ENCODE measurements around the gene VPS41. TPM values are rescaled to one million over a fixed set of nuclear protein-coding genes. Genes with fewer than 3 reads are reported as not detected.

Gene VPS41
- total and polyA plus RNA-seq, 10 of the 15 experiments (the other 5 are each of a cell fraction or from before 2014, with no cell fraction given), result 15.3 to 63.2 (median 47.0) TPM

DNA sequence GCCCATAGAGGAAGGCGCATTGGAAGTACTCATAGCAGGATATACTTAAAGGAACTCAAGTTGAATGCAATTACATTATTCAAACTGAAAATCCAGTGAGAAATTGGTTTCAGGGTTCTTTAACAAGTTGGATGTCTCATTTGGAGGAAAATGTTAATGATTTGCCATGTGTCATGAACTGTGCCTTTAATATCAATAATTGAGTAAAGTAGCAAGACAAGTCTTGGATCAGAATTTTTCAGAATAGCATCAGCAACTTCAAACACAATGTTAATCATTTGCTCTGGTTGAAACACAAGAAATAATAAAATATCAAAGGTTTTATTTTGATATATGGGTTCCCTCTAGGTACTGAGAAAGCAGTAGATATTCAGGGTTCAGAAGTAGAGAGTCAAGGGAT, 44.2 kb upstream of the VPS41 start:
- no peak overlapping the region for H3K9ac ChIP-seq (ENCODE audit: control insufficient read depth, insufficient read depth, low read length)
- RAD21 ChIA-PET (ENCODE audit: unreplicated experiment), result no interaction called here
- no peaks in the 10 kb centered on the region for H3K79me2 ChIP-seq (ENCODE audit: control insufficient read depth, insufficient read depth, low read length)
- no peaks in the 10 kb centered on the region for H3K4me1 ChIP-seq (ENCODE audit: control insufficient read depth, insufficient read depth, low read length)
- no TSS peak for BruUV-seq (replicated peaks)
- no peaks in the 10 kb centered on the region for H4K20me1 ChIP-seq (ENCODE audit: control insufficient read depth, insufficient read depth)
- no peak overlapping the region for H3K4me2 ChIP-seq (ENCODE audit: control insufficient read depth, insufficient read depth)
- no peaks in the 10 kb centered on the region for H3K36me3 ChIP-seq (ENCODE audit: control insufficient read depth in 2 of 2, insufficient read depth in 2 of 2, low read length in 1 of 2)
- WGBS (ENCODE audit: insufficient coverage, insufficient replicate concordance, low lambda C conversion rate, missing lambda C conversion rate), result 100% methylated on average over 1 of the region's 1 CpG
- CTCF ChIA-PET, result no interaction called here
- H3K27me3 ChIP-seq (replicated peaks in 1 of 2; ENCODE audit: control insufficient read depth in 2 of 2, insufficient read depth in 2 of 2, low read length in 1 of 2), result no peaks in the 10 kb centered on the region; a peak in 1 of 4 replicates
- POLR2A ChIA-PET, result no interaction called here
- in situ Hi-C loops (cut with MboI), result no loop called here
- intact Hi-C loops (cut with micrococcal nuclease; ENCODE audit: unreplicated experiment), result no loop called here
- no peak overlapping the region for H3K4me3 ChIP-seq
- H3K27ac ChIP-seq (ENCODE audit: control insufficient read depth, insufficient read depth), result no peak overlapping the region
- ATAC-seq, result peak; percentile 33
- no peak for TF ChIP-seq ZNF384 (IDR thresholded peaks at IDR 0.05; ENCODE audit: borderline replicate concordance, low read depth, low read length)
- TF ChIP-seq RBBP5 (conservative IDR thresholded peaks at IDR 0.05), result no peak
- TF ChIP-seq USF1 (IDR thresholded peaks at IDR 0.05; ENCODE audit: borderline replicate concordance, extremely low read length, insufficient read depth, low read depth, low read length), result no peak
- TF ChIP-seq PML (IDR thresholded peaks at IDR 0.05; ENCODE audit: low read length), result no peak
- no peak for TF ChIP-seq RFX5 (IDR thresholded peaks at IDR 0.05; ENCODE audit: low read depth, low read length)
- no peak for TF ChIP-seq HCFC1 (IDR thresholded peaks at IDR 0.05; ENCODE audit: low read length)
- no peak for TF ChIP-seq NR2C1 (IDR thresholded peaks at IDR 0.05)
- no peak for TF ChIP-seq WRNIP1 (IDR thresholded peaks at IDR 0.05; ENCODE audit: borderline replicate concordance, low read depth, low read length)
- TF ChIP-seq, protein P1, sequence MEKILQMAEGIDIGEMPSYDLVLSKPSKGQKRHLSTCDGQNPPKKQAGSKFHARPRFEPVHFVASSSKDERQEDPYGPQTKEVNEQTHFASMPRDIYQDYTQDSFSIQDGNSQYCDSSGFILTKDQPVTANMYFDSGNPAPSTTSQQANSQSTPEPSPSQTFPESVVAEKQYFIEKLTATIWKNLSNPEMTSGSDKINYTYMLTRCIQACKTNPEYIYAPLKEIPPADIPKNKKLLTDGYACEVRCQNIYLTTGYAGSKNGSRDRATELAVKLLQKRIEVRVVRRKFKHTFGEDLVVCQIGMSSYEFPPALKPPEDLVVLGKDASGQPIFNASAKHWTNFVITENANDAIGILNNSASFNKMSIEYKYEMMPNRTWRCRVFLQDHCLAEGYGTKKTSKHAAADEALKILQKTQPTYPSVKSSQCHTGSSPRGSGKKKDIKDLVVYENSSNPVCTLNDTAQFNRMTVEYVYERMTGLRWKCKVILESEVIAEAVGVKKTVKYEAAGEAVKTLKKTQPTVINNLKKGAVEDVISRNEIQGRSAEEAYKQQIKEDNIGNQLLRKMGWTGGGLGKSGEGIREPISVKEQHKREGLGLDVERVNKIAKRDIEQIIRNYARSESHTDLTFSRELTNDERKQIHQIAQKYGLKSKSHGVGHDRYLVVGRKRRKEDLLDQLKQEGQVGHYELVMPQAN (conservative IDR thresholded peaks at IDR 0.05), result no peak
- TF ChIP-seq NFYA (IDR thresholded peaks at IDR 0.05; ENCODE audit: borderline replicate concordance, low read depth, low read length), result no peak
- TF ChIP-seq RAD21 (IDR thresholded peaks at IDR 0.05; ENCODE audit: insufficient read depth, low read depth, low read length), result no peak
- TF ChIP-seq HDAC6 (IDR thresholded peaks at IDR 0.05; ENCODE audit: unreplicated experiment), result no peak
- TF ChIP-seq EGR1 (IDR thresholded peaks at IDR 0.05; ENCODE audit: borderline replicate concordance in 1 of 2, low read depth in 2 of 2, low read length in 2 of 2), result no peak
- TF ChIP-seq HSF1 (IDR thresholded peaks at IDR 0.05; ENCODE audit: low read depth, low read length), result no peak
- no peak for TF ChIP-seq ZZZ3 (IDR thresholded peaks at IDR 0.05; ENCODE audit: control insufficient read depth, insufficient read length, low read depth)
- no peak for TF ChIP-seq MEF2A (IDR thresholded peaks at IDR 0.05; ENCODE audit: insufficient read depth, low read depth, low read length)
- TF ChIP-seq NRF1 (conservative IDR thresholded peaks at IDR 0.05; ENCODE audit: low read depth, low read length), result no peak
- TF ChIP-seq, protein P2, sequence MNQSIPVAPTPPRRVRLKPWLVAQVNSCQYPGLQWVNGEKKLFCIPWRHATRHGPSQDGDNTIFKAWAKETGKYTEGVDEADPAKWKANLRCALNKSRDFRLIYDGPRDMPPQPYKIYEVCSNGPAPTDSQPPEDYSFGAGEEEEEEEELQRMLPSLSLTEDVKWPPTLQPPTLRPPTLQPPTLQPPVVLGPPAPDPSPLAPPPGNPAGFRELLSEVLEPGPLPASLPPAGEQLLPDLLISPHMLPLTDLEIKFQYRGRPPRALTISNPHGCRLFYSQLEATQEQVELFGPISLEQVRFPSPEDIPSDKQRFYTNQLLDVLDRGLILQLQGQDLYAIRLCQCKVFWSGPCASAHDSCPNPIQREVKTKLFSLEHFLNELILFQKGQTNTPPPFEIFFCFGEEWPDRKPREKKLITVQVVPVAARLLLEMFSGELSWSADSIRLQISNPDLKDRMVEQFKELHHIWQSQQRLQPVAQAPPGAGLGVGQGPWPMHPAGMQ (IDR thresholded peaks at IDR 0.05; ENCODE audit: borderline replicate concordance), result no peak
- TF ChIP-seq RB1 (IDR thresholded peaks at IDR 0.05; ENCODE audit: borderline replicate concordance), result no peak
- no peaks in the 10 kb centered on the region for H3K9me3 ChIP-seq (replicated peaks; ENCODE audit: control insufficient read depth, insufficient read depth, low read length)
- no peak overlapping the region for H2AFZ ChIP-seq (ENCODE audit: control insufficient read depth, low read depth, low read length)
- no peak for FAIRE-seq
- SMC1A ChIA-PET (ENCODE audit: uncharacterized antibody, unreplicated experiment), result interaction anchor here (0.9 kb wide), 1 partner anchor 515 kb away, joined by 3 read pairs; no protein-coding TSS in a partner anchor
- DNase-seq (ENCODE audit: low read depth, low spot score), result no peak
